ENCODE measurements around the gene TEKTIP1.
A peak's percentile ranks its signal among the peaks of the same experiment; 100 is the strongest.

The TEKTIP1 gene

GRCh38 chr19:3547301-3547731 lies 8.3 kb downstream of the TEKTIP1 start:
- no peak overlapping the region for H3K4me3 ChIP-seq (ENCODE audit: low read depth, low read length)
- DNase-seq (ENCODE audit: low read depth) = no peak
- peak; percentile 67 for TF ChIP-seq CTCF (IDR thresholded peaks at IDR 0.05; ENCODE audit: low read depth, low read length, missing control alignments)

- no peak for TF ChIP-seq CTCF (IDR thresholded peaks at IDR 0.05; ENCODE audit: low read depth, low read length, missing control alignments)
- no peak for DNase-seq (ENCODE audit: low read depth)
- no peak overlapping the region for H3K4me3 ChIP-seq (ENCODE audit: low read depth, low read length)
Measured at GRCh38 chr19:3547767-3548282, 8.9 kb downstream of the TEKTIP1 start.

- no peak for DNase-seq (ENCODE audit: low read depth)
- H3K4me3 ChIP-seq (ENCODE audit: low read depth, low read length) = no peak overlapping the region
- no peak for TF ChIP-seq CTCF (IDR thresholded peaks at IDR 0.05; ENCODE audit: low read depth, low read length, missing control alignments)
Measured at GRCh38 chr19:3548606-3549005, 9.6 kb downstream of the TEKTIP1 start.

- TF ChIP-seq CTCF (IDR thresholded peaks at IDR 0.05; ENCODE audit: low read depth, low read length, missing control alignments) = no peak
- no peak overlapping the region for H3K4me3 ChIP-seq (ENCODE audit: low read depth, low read length)
- no peak for DNase-seq (ENCODE audit: low read depth)
Measured at GRCh38 chr19:3549816-3550215, 10.8 kb downstream of the TEKTIP1 start.

- H3K4me3 ChIP-seq (ENCODE audit: low read depth, low read length) = no peak overlapping the region
- TF ChIP-seq CTCF (IDR thresholded peaks at IDR 0.05; ENCODE audit: low read depth, low read length, missing control alignments) = no peak
Measured at GRCh38 chr19:3550947-3551791, 12.2 kb downstream of the TEKTIP1 start.

GRCh38 chr19:3551792-3552095 lies 12.8 kb downstream of the TEKTIP1 start:
- DNase-seq (ENCODE audit: low read depth) = no peak
- H3K4me3 ChIP-seq (ENCODE audit: low read depth, low read length) = no peak overlapping the region
- TF ChIP-seq CTCF (IDR thresholded peaks at IDR 0.05; ENCODE audit: low read depth, low read length, missing control alignments) = no peak

More at GRCh38 chr19:3550947-3551791, 12.2 kb downstream of the TEKTIP1 start:
- DNase-seq (ENCODE audit: low read depth) = no peak

Measured in GM12864 (cell line).